Thymus (tissue), 14 donors: Measurements from ENCODE around the gene ZNF195. TPM values are rescaled to one million over a fixed set of nuclear protein-coding genes. Genes with fewer than 3 reads are reported as not detected.
"Not testable (repeated sequence)": the region's sequence is repeated elsewhere in the genome, so short reads cannot be mapped to it uniquely, and the experiment has no call there.

Source experiments
- DNase-seq, 9 donors: peaks; one replicate each; pipeline ENCODE4 v3.0.0-alpha.2; 2013; ENCODE audit warnings: low spot score in 9 of 9, low read depth in 6 of 9, missing footprints in 1 of 9
- H3K27ac ChIP-seq, 2 donors: one replicate each; pipeline ENCODE4 v1.5.1; 2013; ENCODE audit warnings: control low read depth in 1 of 2, low read depth in 1 of 2, low read length in 1 of 2, mild to moderate bottlenecking in 1 of 2, moderate library complexity in 1 of 2
- H3K27me3 ChIP-seq, 2 donors: one replicate each; pipeline ENCODE4 v1.5.1; 2013; ENCODE audit warnings: low read length in 1 of 2; ENCODE audit not compliant: control insufficient read depth in 2 of 2, insufficient read depth in 1 of 2
- H3K36me3 ChIP-seq, 2 donors: one replicate each; pipeline ENCODE4 v1.5.1; 2013; ENCODE audit warnings: low read length in 1 of 2, mild to moderate bottlenecking in 1 of 2, moderate library complexity in 1 of 2; ENCODE audit not compliant: control insufficient read depth in 2 of 2, insufficient read depth in 2 of 2
- H3K4me1 ChIP-seq, 2 donors: one replicate each; pipeline ENCODE4 v1.5.1; 2013; ENCODE audit warnings: low read length in 2 of 2; ENCODE audit not compliant: control insufficient read depth in 2 of 2, insufficient read depth in 2 of 2
- H3K4me3 ChIP-seq, 2 donors: one replicate each; pipeline ENCODE4 v1.5.1; 2013; ENCODE audit warnings: low read length in 2 of 2, control low read depth in 1 of 2, mild to moderate bottlenecking in 1 of 2
- H3K9me3 ChIP-seq, 2 donors: one replicate each; pipeline ENCODE4 v1.5.1; 2013; ENCODE audit warnings: low read length in 1 of 2, mild to moderate bottlenecking in 1 of 2; ENCODE audit not compliant: control insufficient read depth in 2 of 2, insufficient read depth in 1 of 2
- WGBS: extraction: QIAGEN DNeasy Blood & Tissue Kit; methylation state at CpG from one replicate; pipeline ENCODE4 v1.1.7; 2013; 5-methylcytosine and 5-hydroxymethylcytosine counted together
- long read RNA-seq, 10 donors: transcript quantifications; one replicate each; lab custom pipeline, GENCODE V29; 2026
- polyA plus RNA-seq: library from polyadenylated mRNA; stranded (reverse); fragments of 200-250 nt; gene quantifications from one replicate; pipeline ENCODE4 v1.2.3, GENCODE V29; 2013
- total RNA-seq: library from RNA; stranded (reverse); fragments of 120-200 nt; gene quantifications from one replicate; pipeline ENCODE4 v1.2.4, GENCODE V29; 2013
- donor health status: healthy.

Gene ZNF195
- total RNA-seq (26.8 TPM), polyA plus RNA-seq (31.1 TPM)
- long read RNA-seq, donor 1, partial matches to known transcripts, result 0 of 2 reads
- long read RNA-seq, donor 1, other reads (novel, unspliced or antisense), result 0 of 2 reads
- long read RNA-seq, donor 2, result 0 reads
- long read RNA-seq, donor 3, transcript ZNF195-201 (5 exons, 2,021 nt), result minor isoform, 5 of 14 reads
- long read RNA-seq, donor 3, transcript ZNF195-204 (4 exons, 2,970 nt), result major isoform, 8 of 14 reads
- long read RNA-seq, donor 3, partial matches to known transcripts, result 0 of 14 reads
- long read RNA-seq, donor 3, other reads (novel, unspliced or antisense), result 0 of 14 reads
- long read RNA-seq, donor 4, partial matches to known transcripts, result 0 of 6 reads
- long read RNA-seq, donor 4, other reads (novel, unspliced or antisense), result 0 of 6 reads
- long read RNA-seq, donor 5, transcript ZNF195-204 (4 exons, 2,970 nt), result major isoform, 11 of 32 reads
- long read RNA-seq, donor 5, transcript ZNF195-201 (5 exons, 2,021 nt), result minor isoform, 5 of 32 reads
- long read RNA-seq, donor 5, partial matches to known transcripts, result 15 of 32 reads
- long read RNA-seq, donor 5, other reads (novel, unspliced or antisense), result 0 of 32 reads
- long read RNA-seq, donor 6, transcript ZNF195-204 (4 exons, 2,970 nt), result major isoform, 10 of 24 reads
- long read RNA-seq, donor 6, partial matches to known transcripts, result 12 of 24 reads
- long read RNA-seq, donor 6, other reads (novel, unspliced or antisense), result 0 of 24 reads
- long read RNA-seq, donor 7, transcript ZNF195-204 (4 exons, 2,970 nt), result major isoform, 10 of 12 reads
- long read RNA-seq, donor 7, partial matches to known transcripts, result 0 of 12 reads
- long read RNA-seq, donor 7, other reads (novel, unspliced or antisense), result 0 of 12 reads
- long read RNA-seq, donor 8, partial matches to known transcripts, result 0 of 5 reads
- long read RNA-seq, donor 8, other reads (novel, unspliced or antisense), result 0 of 5 reads
- long read RNA-seq, donor 9, transcript ZNF195-204 (4 exons, 2,970 nt), result major isoform, 5 of 9 reads
- long read RNA-seq, donor 9, partial matches to known transcripts, result 0 of 9 reads
- long read RNA-seq, donor 9, other reads (novel, unspliced or antisense), result 0 of 9 reads
- long read RNA-seq, donor 10, partial matches to known transcripts, result 0 of 5 reads
- long read RNA-seq, donor 10, other reads (novel, unspliced or antisense), result 0 of 5 reads

GRCh38 chr11:3378426-3379423 is at the start of gene ZNF195:
Gene ZNF195 (minus strand): TSS chr11:3379146. CDS start chr11:3379040, 106 bp downstream.
- peaks cover 0 to 1% of the 10 kb centered on the region in 2 donors for H3K9me3 ChIP-seq
- H3K27ac ChIP-seq, result peak within 1 kb of the TSS; percentile 73 to 86
- H3K4me1 ChIP-seq, result peaks cover 8 to 9% of the 10 kb centered on the region in 2 donors
- peak within 1 kb of the TSS; percentile 94 to 97 for H3K4me3 ChIP-seq
- H3K27me3 ChIP-seq, result no peaks in the 10 kb centered on the region
- 1% methylated on average over 54 of the region's 54 CpGs for WGBS
- peak; percentile 85 to 97 (median 94) for DNase-seq
- H3K36me3 ChIP-seq, result peaks cover 20 to 36% of the 10 kb centered on the region in 2 donors

- H3K36me3 ChIP-seq, DNase-seq, H3K9me3 ChIP-seq, H3K4me3 ChIP-seq, H3K27ac ChIP-seq, H3K4me1 ChIP-seq, H3K27me3 ChIP-seq: not testable (repeated sequence)
- WGBS, result 94% methylated on average over 10 of the region's 10 CpGs
These were observed 49.1 kb upstream of the ZNF195 start for GRCh38 chr11:3428076-3428475.

DNA sequence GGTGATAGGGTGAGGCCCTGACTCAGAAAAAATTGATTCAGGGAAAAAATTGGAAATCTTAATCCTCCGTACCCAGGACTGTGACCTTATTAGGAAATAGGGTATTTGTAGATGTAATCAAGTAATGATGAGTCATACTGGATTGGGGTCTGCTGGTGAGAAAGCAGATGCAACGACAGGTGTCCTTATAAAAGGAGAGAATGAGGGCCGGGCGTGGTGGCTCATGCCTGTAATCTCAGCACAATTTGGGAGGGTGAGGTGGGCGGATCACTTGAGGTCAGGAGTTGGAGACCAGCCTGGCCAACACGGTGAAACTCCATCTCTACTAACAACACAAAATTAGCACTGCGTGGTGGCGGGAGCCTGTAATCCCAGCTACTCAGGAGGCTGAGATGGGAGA is 47.6 kb upstream of the ZNF195 start:
- DNase-seq, H3K9me3 ChIP-seq, H3K27me3 ChIP-seq, H3K27ac ChIP-seq, H3K4me3 ChIP-seq, H3K36me3 ChIP-seq: not testable (repeated sequence)
- 90% methylated on average over 8 of the region's 8 CpGs for WGBS
- H3K4me1 ChIP-seq, result peaks cover 2 to 15% of the 10 kb centered on the region in 2 donors

- not testable (repeated sequence) for H3K27ac ChIP-seq, H3K4me3 ChIP-seq, H3K27me3 ChIP-seq, H3K36me3 ChIP-seq, H3K9me3 ChIP-seq
- peaks cover 2 to 26% of the 10 kb centered on the region in 2 donors for H3K4me1 ChIP-seq
- DNase-seq, result peak in 1 of 9 donors; percentile 47
- WGBS, result 27% methylated on average over 5 of the region's 5 CpGs
These were observed 45.0 kb upstream of the ZNF195 start for GRCh38 chr11:3423928-3424327.

- Histone ChIP-seq H3K4me3 (peak overlapping the region; percentile 61 to 63), H3K4me1 (peaks cover 2 to 26% of the 10 kb centered on the region in 2 donors)
- not testable (repeated sequence) for H3K27me3 ChIP-seq, H3K9me3 ChIP-seq, H3K36me3 ChIP-seq, H3K27ac ChIP-seq
- under 1% methylated on average over 46 of the region's 46 CpGs for WGBS
- peak in 2 of 9 donors; percentile 26 to 35 for DNase-seq
These were observed 44.3 kb upstream of the ZNF195 start for GRCh38 chr11:3423138-3423731.

DNA sequence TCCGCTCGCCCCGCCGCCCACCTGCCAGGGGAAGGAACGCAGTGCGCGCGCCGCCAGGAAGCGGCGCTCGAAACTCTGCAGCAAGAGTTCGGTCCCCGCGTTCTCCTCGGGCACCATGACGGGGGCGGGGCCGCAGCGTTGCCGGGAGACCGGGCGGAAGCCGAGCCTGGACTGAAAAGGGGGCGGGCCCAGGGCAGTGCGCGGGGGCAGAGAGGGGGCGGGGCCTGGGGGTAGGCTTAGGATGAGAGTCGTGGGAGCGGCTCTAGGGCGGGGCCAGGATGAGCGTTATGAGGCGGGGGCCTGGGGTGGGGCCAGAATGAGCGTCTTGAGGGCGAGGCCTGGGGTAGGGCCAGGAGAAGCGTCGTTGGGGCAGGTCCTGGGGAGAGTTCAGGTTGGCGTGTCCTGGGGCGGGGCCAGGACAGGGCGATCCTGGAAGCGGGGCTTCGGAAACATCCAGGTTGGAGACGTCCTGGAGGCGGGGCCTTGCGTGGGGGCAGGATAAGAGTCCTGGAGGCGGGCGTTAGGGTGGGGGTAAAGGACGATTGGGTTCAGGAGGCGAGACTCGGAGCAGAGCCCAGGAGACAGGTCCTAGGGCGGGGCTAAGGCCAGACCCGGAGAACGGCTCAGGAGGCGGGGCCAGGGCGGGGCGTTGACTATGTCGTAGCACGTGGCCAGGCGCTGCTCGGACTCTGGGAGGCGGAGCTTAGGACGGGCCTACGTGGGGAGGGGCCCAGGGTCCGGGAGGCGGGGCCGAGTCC is 43.6 kb upstream of the ZNF195 start:
- H3K36me3 ChIP-seq, H3K27me3 ChIP-seq, H3K9me3 ChIP-seq: not testable (repeated sequence)
- under 1% methylated on average over 66 of the region's 66 CpGs for WGBS
- peak; percentile 69 to 94 (median 87) for DNase-seq
- H3K27ac ChIP-seq, result peak overlapping the region; percentile 78 to 90
- peaks cover 2 to 26% of the 10 kb centered on the region in 2 donors for H3K4me1 ChIP-seq
- peak overlapping the region; percentile 61 to 63 for H3K4me3 ChIP-seq

DNA sequence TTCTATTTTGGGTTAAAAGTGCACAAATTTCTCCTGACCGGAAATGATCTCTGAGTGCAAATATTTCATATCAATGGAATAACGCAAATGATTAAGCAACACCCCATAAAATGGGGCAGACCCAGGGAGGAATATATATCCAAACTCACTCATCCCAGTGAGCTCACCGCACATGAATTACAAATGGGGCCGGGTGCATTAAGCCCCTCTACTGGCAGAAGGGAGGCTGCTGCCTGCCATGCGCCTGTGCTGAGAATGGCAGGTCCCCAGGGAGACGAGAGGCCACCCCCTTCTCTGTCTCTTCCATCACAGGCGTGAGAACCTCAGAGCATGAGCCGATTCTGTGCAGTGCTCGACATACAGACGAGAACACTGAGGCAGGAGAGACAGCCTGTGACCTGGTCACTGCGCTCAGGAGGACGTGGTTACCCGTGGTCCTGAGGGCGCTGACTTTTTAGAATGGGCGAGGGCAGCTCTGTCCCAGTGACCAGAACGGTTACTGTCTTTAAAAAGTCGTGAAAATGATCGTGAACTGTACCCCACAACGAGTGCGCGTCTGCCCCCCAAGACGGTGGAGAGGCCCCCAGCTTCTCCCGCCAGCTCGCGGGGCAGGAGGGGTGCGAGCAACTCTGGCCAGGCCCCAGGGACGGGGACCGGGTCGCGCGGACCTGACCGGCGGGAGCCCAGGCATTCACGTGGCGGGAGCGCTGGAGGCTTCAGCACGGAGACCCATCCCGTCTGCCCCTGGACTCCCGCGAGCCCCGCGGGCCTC is 42.8 kb upstream of the ZNF195 start:
- 7% methylated on average over 41 of the region's 42 CpGs for WGBS
- DNase-seq, result peak in 3 of 9 donors; percentile 20 to 49 (median 21)
- peaks cover 2 to 26% of the 10 kb centered on the region in 2 donors for H3K4me1 ChIP-seq

More for the DNA sequence above, 42.8 kb upstream of the ZNF195 start:
- not testable (repeated sequence) for H3K9me3 ChIP-seq, H3K27me3 ChIP-seq, H3K36me3 ChIP-seq
- Histone ChIP-seq H3K4me3 (peak overlapping the region; percentile 61 to 63), H3K27ac (peak overlapping the region; percentile 18 to 64)
